WTC11 (cell line): ENCODE data around the gene RTL1. TPM values are rescaled to one million over a fixed set of nuclear protein-coding genes. Genes with fewer than 3 reads are reported as not detected.

Experiments used
- ATAC-seq: fragments of 200-7000 bp; cut with Tn5 transposase; 2 replicates; pipeline ENCODE4 v1.10.0; 2021; ENCODE audit warnings: mild to moderate bottlenecking, moderate library complexity
- CTCF ChIA-PET: fragments of 300-600 bp; sonication (Branson Sonifier 250); formaldehyde crosslinking; loops from one replicate; lab custom pipeline; 2021; ENCODE audit warnings: antibody characterized with exemption; lab: Charles Lee
- POLR2A ChIA-PET: fragments of 350-600 bp; sonication (Branson Sonifier 250); formaldehyde crosslinking; loops from one replicate; lab custom pipeline; 2021; ENCODE audit warnings: antibody characterized with exemption; lab: Charles Lee
- DNase-seq: peaks from one replicate; pipeline ENCODE4 v3.0.0; 2021; ENCODE audit warnings: low spot score
- H3K27ac Mint-ChIP-seq: 2 replicates; pipeline ENCODE4 v1.8.0; 2021; ENCODE audit warnings: mixed read lengths
- H3K27me3 Mint-ChIP-seq: 2 replicates; pipeline ENCODE4 v1.8.0; 2021; ENCODE audit warnings: low read depth, mild to moderate bottlenecking, moderate library complexity, mixed read lengths
- H3K36me3 Mint-ChIP-seq: 2 replicates; pipeline ENCODE4 v1.8.0; 2021; ENCODE audit warnings: mixed read lengths
- H3K4me1 Mint-ChIP-seq: 2 replicates; pipeline ENCODE4 v1.8.0; 2022; ENCODE audit warnings: mixed read lengths
- H3K4me3 Mint-ChIP-seq: 2 replicates; pipeline ENCODE4 v1.8.0; 2021; ENCODE audit warnings: mild to moderate bottlenecking, moderate library complexity, mixed read lengths
- H3K9me3 Mint-ChIP-seq: 2 replicates; pipeline ENCODE4 v1.8.0; 2021; ENCODE audit warnings: mixed read lengths
- ELF4 ChIP-seq: sonication (generic); formaldehyde crosslinking; IDR thresholded peaks from 2 replicates; pipeline ENCODE4 v1.8.1; 2022; ENCODE audit warnings: low read depth, mild to moderate bottlenecking, moderate library complexity, missing genetic modification reagents
- ETV6 ChIP-seq: sonication (generic); formaldehyde crosslinking; IDR thresholded peaks from 2 replicates; pipeline ENCODE4 v1.8.1; 2022; ENCODE audit warnings: mild to moderate bottlenecking, missing genetic modification reagents
- FOXP1 ChIP-seq: sonication (generic); formaldehyde crosslinking; IDR thresholded peaks from 2 replicates; pipeline ENCODE4 v1.8.0; 2022; ENCODE audit warnings: missing genetic modification reagents, mild to moderate bottlenecking, moderate library complexity, borderline replicate concordance
- HMGA2 ChIP-seq: fragments of 250-450 bp; sonication (Bioruptor Pico); IDR thresholded peaks from 2 replicates; pipeline ENCODE4 v1.4.0; 2021; ENCODE audit warnings: mild to moderate bottlenecking, moderate library complexity
- MXD4 ChIP-seq: fragments of 250-450 bp; sonication (Bioruptor Pico); IDR thresholded peaks from 2 replicates; pipeline ENCODE4 v1.8.0; 2021; ENCODE audit warnings: mild to moderate bottlenecking, moderate library complexity, borderline replicate concordance
- NFYB ChIP-seq: sonication (generic); formaldehyde crosslinking; conservative IDR thresholded peaks from 2 replicates; pipeline ENCODE4 v1.8.0; 2022; ENCODE audit warnings: low read depth, missing genetic modification reagents
- PRDM15 ChIP-seq: sonication (generic); formaldehyde crosslinking; IDR thresholded peaks from 2 replicates; pipeline ENCODE4 v1.8.0; 2022; ENCODE audit warnings: missing genetic modification reagents
- RORB ChIP-seq: fragments of 250-450 bp; sonication (Bioruptor Pico); IDR thresholded peaks from 2 replicates; pipeline ENCODE4 v1.9.0; 2021; ENCODE audit warnings: mild to moderate bottlenecking
- SP1 ChIP-seq: sonication (generic); formaldehyde crosslinking; conservative IDR thresholded peaks from 2 replicates; pipeline ENCODE4 v1.8.1; 2022; ENCODE audit warnings: missing genetic modification reagents
- ZNF281 ChIP-seq: sonication (generic); formaldehyde crosslinking; IDR thresholded peaks from 2 replicates; pipeline ENCODE4 v1.8.0; 2023; ENCODE audit warnings: mild to moderate bottlenecking, missing genetic modification reagents
- ZNF671 ChIP-seq: fragments of 250-450 bp; sonication (Bioruptor Pico); IDR thresholded peaks from 2 replicates; pipeline ENCODE4 v1.8.0; 2021; ENCODE audit warnings: mild to moderate bottlenecking
- total RNA-seq: library from RNA; stranded (reverse); gene quantifications from 3 replicates; pipeline ENCODE4 v1.2.3, GENCODE V29; 2021
- TF ChIP-seq, protein P1 (sequence below): sonication (generic); formaldehyde crosslinking; conservative IDR thresholded peaks from 2 replicates; pipeline ENCODE4 v1.8.1; 2022; ENCODE audit warnings: mild to moderate bottlenecking, missing genetic modification reagents
- TF ChIP-seq, protein P2 (sequence below): sonication (generic); formaldehyde crosslinking; IDR thresholded peaks from 2 replicates; pipeline ENCODE4 v1.8.1; 2022; ENCODE audit warnings: low read depth, mild to moderate bottlenecking, moderate library complexity, missing genetic modification reagents, borderline replicate concordance
- TF ChIP-seq, protein P3 (sequence below): sonication (generic); formaldehyde crosslinking; IDR thresholded peaks from 2 replicates; pipeline ENCODE4 v1.8.1; 2022; ENCODE audit warnings: missing genetic modification reagents, borderline replicate concordance
- TF ChIP-seq, protein P4 (sequence below): sonication (generic); formaldehyde crosslinking; IDR thresholded peaks from 2 replicates; pipeline ENCODE4 v1.8.0; 2023; ENCODE audit warnings: missing genetic modification reagents, mild to moderate bottlenecking, borderline replicate concordance
- TF ChIP-seq, protein P5 (sequence below): sonication (generic); formaldehyde crosslinking; conservative IDR thresholded peaks from 2 replicates; pipeline ENCODE4 v1.8.1; 2023; ENCODE audit warnings: mild to moderate bottlenecking, low read depth, missing genetic modification reagents, moderate library complexity
- TF ChIP-seq, protein P6 (sequence below): fragments of 250-450 bp; sonication (Bioruptor Pico); conservative IDR thresholded peaks from 2 replicates; pipeline ENCODE4 v1.9.0; 2021; ENCODE audit warnings: mild to moderate bottlenecking

Gene RTL1
- total RNA-seq, 1 experiment from 2014 or later, result 0.07 TPM

- DNase-seq (peak; percentile 75), ATAC-seq (peak; percentile 38)
- H3K4me3 Mint-ChIP-seq, result peak overlapping the region; percentile 65
- peak overlapping the region; percentile 60; the same call in 1 of the 2 replicates for H3K27ac Mint-ChIP-seq
- H3K36me3 Mint-ChIP-seq, result peaks cover 21% of the 10 kb centered on the region
- peaks cover 62% of the 10 kb centered on the region for H3K27me3 Mint-ChIP-seq
- CTCF ChIA-PET, result interaction anchor here (0.6 to 5.1 kb wide), 9 partner anchors 13 to 728 kb away, joined by 3 to 35 read pairs (median 3); no protein-coding TSS in a partner anchor
- POLR2A ChIA-PET, result no interaction called here
- peaks cover 63% of the 10 kb centered on the region for H3K4me1 Mint-ChIP-seq
- 0 out of 2 replicates have a peak, but pooled peaks cover 7% of the 10 kb centered on the region for H3K9me3 Mint-ChIP-seq
- no peak for TF ChIP-seq ZNF671 (CRISPR knock-in tag)
- TF ChIP-seq SP1 (CRISPR knock-in tag), result 0 out of 2 replicates have a peak, but pooled peaks have one; percentile 36
- TF ChIP-seq ZNF281 (CRISPR knock-in tag), result no peak
- no peak for TF ChIP-seq MXD4
- TF ChIP-seq HMGA2, result no peak
- TF ChIP-seq NFYB (CRISPR knock-in tag), result no peak
- TF ChIP-seq, protein P1, sequence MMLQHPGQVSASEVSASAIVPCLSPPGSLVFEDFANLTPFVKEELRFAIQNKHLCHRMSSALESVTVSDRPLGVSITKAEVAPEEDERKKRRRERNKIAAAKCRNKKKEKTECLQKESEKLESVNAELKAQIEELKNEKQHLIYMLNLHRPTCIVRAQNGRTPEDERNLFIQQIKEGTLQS (CRISPR knock-in tag), result no peak
- TF ChIP-seq, protein P2, sequence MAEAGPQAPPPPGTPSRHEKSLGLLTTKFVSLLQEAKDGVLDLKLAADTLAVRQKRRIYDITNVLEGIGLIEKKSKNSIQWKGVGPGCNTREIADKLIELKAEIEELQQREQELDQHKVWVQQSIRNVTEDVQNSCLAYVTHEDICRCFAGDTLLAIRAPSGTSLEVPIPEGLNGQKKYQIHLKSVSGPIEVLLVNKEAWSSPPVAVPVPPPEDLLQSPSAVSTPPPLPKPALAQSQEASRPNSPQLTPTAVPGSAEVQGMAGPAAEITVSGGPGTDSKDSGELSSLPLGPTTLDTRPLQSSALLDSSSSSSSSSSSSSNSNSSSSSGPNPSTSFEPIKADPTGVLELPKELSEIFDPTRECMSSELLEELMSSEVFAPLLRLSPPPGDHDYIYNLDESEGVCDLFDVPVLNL (CRISPR knock-in tag), result no peak
- TF ChIP-seq PRDM15, result no peak
- TF ChIP-seq, protein P3, sequence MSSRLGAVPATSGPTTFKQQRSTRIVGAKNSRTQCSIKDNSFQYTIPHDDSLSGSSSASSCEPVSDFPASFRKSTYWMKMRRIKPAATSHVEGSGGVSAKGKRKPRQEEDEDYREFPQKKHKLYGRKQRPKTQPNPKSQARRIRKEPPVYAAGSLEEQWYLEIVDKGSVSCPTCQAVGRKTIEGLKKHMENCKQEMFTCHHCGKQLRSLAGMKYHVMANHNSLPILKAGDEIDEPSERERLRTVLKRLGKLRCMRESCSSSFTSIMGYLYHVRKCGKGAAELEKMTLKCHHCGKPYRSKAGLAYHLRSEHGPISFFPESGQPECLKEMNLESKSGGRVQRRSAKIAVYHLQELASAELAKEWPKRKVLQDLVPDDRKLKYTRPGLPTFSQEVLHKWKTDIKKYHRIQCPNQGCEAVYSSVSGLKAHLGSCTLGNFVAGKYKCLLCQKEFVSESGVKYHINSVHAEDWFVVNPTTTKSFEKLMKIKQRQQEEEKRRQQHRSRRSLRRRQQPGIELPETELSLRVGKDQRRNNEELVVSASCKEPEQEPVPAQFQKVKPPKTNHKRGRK (CRISPR knock-in tag), result no peak
- TF ChIP-seq ETV6 (CRISPR knock-in tag), result no peak
- no peak for TF ChIP-seq ELF4 (CRISPR knock-in tag)
- TF ChIP-seq, protein P4, sequence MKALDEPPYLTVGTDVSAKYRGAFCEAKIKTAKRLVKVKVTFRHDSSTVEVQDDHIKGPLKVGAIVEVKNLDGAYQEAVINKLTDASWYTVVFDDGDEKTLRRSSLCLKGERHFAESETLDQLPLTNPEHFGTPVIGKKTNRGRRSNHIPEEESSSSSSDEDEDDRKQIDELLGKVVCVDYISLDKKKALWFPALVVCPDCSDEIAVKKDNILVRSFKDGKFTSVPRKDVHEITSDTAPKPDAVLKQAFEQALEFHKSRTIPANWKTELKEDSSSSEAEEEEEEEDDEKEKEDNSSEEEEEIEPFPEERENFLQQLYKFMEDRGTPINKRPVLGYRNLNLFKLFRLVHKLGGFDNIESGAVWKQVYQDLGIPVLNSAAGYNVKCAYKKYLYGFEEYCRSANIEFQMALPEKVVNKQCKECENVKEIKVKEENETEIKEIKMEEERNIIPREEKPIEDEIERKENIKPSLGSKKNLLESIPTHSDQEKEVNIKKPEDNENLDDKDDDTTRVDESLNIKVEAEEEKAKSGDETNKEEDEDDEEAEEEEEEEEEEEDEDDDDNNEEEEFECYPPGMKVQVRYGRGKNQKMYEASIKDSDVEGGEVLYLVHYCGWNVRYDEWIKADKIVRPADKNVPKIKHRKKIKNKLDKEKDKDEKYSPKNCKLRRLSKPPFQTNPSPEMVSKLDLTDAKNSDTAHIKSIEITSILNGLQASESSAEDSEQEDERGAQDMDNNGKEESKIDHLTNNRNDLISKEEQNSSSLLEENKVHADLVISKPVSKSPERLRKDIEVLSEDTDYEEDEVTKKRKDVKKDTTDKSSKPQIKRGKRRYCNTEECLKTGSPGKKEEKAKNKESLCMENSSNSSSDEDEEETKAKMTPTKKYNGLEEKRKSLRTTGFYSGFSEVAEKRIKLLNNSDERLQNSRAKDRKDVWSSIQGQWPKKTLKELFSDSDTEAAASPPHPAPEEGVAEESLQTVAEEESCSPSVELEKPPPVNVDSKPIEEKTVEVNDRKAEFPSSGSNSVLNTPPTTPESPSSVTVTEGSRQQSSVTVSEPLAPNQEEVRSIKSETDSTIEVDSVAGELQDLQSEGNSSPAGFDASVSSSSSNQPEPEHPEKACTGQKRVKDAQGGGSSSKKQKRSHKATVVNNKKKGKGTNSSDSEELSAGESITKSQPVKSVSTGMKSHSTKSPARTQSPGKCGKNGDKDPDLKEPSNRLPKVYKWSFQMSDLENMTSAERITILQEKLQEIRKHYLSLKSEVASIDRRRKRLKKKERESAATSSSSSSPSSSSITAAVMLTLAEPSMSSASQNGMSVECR (CRISPR knock-in tag), result no peak
- TF ChIP-seq, protein P5, sequence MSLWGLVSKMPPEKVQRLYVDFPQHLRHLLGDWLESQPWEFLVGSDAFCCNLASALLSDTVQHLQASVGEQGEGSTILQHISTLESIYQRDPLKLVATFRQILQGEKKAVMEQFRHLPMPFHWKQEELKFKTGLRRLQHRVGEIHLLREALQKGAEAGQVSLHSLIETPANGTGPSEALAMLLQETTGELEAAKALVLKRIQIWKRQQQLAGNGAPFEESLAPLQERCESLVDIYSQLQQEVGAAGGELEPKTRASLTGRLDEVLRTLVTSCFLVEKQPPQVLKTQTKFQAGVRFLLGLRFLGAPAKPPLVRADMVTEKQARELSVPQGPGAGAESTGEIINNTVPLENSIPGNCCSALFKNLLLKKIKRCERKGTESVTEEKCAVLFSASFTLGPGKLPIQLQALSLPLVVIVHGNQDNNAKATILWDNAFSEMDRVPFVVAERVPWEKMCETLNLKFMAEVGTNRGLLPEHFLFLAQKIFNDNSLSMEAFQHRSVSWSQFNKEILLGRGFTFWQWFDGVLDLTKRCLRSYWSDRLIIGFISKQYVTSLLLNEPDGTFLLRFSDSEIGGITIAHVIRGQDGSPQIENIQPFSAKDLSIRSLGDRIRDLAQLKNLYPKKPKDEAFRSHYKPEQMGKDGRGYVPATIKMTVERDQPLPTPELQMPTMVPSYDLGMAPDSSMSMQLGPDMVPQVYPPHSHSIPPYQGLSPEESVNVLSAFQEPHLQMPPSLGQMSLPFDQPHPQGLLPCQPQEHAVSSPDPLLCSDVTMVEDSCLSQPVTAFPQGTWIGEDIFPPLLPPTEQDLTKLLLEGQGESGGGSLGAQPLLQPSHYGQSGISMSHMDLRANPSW (CRISPR knock-in tag), result no peak
- no peak for TF ChIP-seq RORB (CRISPR knock-in tag)
- TF ChIP-seq, protein P6, sequence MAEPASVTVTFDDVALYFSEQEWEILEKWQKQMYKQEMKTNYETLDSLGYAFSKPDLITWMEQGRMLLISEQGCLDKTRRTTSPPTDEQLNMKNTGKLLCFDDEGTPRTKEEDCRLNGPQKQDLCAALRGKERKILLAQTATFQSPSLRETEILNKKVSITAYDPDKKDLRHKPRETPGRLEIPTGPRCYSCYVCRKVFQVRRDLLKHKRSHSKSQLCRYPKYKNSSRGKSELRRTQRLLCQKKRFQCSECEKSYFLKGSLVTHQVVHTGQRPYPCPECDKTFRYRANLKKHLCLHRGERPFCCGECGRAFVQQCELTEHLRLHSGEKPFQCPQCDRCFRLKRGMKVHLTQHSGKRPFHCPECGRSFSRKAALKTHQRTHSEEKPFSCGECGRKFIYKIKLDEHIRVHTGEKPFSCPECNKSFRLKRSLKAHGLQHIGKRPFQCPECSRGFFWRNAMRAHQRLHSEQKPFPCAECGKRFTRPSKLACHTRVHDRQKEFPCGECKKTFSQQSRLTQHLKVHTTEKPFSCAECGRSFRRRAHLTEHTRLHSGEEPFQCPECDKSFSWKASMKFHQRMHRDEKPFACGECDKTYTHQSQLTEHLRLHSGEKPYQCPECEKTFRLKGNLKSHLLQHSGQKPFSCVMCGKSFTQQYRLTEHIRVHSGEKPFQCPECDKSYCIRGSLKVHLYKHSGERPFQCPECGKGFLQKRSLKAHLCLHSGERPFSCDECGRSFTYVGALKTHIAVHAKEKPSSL, result no peak
- TF ChIP-seq FOXP1, result no peak
Observed at GRCh38 chr14:100900837-100901390, 2.6 kb downstream of the RTL1 start.
